Measurements from ENCODE around the gene TRPM3. TPM values are rescaled to one million over a fixed set of nuclear protein-coding genes. Genes with fewer than 3 reads are reported as not detected.

The TRPM3 gene
- total and polyA plus RNA-seq, 12 donors = 0.27 to 5.3 (median 1.8) TPM

DNA sequence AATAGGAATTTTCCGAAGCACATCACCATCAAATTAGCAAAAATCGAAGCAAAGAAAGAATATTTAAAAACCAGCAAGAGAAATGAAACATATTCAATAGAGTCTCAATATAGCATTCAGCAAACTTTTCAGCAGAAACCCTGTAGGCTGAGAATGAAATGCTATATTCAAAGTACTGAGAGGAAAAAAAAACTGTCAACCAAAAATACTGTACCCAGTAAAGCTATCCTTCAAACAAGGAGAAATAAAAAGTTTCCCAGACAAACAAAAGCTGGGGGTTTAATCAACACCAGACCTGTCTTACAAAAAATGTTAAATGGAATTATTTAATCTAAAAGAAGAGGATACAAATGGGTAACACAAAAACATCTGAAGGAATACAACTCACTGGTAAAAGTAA lies 116.0 kb downstream of the TRPM3 start:
- WGBS, 4 donors = 90 to 96% (median 92%) methylated on average over 2 of the region's 2 CpGs
- Histone ChIP-seq H3K4me1 (replicated peaks in 1 of 2) (no peaks in the 10 kb centered on the region), H3K36me3 (replicated peaks in 1 of 2) (no peaks in the 10 kb centered on the region), H3K4me3 (no peak overlapping the region), H3K27me3 (no peaks in the 10 kb centered on the region), H3K27ac (no peak overlapping the region), H3K9me3 (replicated peaks in 1 of 3) (peaks cover 0 to 13% (median 8%) of the 10 kb centered on the region in 3 donors)
- TF ChIP-seq POLR2A (IDR thresholded peaks at IDR 0.05) = no peak
- TF ChIP-seq, protein P1, sequence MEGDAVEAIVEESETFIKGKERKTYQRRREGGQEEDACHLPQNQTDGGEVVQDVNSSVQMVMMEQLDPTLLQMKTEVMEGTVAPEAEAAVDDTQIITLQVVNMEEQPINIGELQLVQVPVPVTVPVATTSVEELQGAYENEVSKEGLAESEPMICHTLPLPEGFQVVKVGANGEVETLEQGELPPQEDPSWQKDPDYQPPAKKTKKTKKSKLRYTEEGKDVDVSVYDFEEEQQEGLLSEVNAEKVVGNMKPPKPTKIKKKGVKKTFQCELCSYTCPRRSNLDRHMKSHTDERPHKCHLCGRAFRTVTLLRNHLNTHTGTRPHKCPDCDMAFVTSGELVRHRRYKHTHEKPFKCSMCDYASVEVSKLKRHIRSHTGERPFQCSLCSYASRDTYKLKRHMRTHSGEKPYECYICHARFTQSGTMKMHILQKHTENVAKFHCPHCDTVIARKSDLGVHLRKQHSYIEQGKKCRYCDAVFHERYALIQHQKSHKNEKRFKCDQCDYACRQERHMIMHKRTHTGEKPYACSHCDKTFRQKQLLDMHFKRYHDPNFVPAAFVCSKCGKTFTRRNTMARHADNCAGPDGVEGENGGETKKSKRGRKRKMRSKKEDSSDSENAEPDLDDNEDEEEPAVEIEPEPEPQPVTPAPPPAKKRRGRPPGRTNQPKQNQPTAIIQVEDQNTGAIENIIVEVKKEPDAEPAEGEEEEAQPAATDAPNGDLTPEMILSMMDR (IDR thresholded peaks at IDR 0.05) = no peak
- DNase-seq = no peak
- intact Hi-C loops (cut with DNase I) = loop anchor here in 1 of 2 donors (10.0 kb wide), 1 partner anchor 371 kb away; no protein-coding TSS in a partner anchor

DNA sequence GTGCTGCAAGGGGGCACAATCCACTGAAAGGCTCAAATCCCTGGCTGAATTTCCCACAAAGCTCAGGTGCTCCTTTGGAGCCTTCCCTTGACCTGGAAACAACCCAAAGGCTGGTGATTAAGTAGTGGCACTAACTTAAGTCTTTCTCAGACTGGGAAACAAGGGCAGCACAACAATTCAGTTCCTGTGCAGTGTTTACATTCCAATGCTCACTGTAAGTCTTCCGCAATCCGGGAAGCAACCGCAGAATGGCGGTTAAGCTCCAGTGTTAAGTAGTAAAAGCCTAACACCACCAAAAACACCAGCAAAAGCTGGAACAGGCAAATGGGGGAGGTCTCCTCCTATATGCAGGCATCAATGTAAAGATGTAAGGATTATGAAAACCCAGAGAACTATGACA lies 117.2 kb downstream of the TRPM3 start:
- Histone ChIP-seq H3K36me3 (replicated peaks in 1 of 2) (no peaks in the 10 kb centered on the region), H3K9me3 (replicated peaks in 1 of 3) (peaks cover 0 to 13% (median 8%) of the 10 kb centered on the region in 3 donors), H3K4me3 (no peak overlapping the region), H3K27ac (no peak overlapping the region), H3K27me3 (no peaks in the 10 kb centered on the region), H3K4me1 (replicated peaks in 1 of 2) (no peaks in the 10 kb centered on the region)
- TF ChIP-seq POLR2A (IDR thresholded peaks at IDR 0.05) = no peak
- TF ChIP-seq, protein P1 (IDR thresholded peaks at IDR 0.05) = no peak
- no peak for DNase-seq
- WGBS, 4 donors = 95 to 98% (median 96%) methylated on average over 4 of the region's 4 CpGs
- intact Hi-C loops (cut with DNase I) = loop anchor here in 1 of 2 donors (10.0 kb wide), 1 partner anchor 369 kb away; no protein-coding TSS in a partner anchor

DNA sequence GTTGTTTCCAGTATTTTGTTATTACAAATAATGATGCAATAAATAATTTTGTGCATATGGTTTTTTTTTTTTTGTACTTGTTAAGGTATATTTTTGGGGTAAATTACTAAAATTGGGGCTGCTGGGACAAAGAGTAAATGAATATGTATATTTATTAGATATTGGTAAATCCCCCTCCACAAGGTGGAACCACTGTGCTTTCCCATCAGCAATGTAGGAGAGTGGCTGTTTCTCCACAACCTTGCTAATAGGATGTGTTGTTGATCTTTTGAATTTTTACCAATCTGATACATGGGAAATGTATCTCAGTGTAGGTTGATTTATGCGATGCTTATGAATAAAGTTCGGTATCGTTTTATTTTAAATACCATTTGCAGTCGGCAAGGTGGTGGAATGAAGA lies 118.1 kb downstream of the TRPM3 start:
- 95 to 99% (median 97%) methylated on average over 4 of the region's 4 CpGs for WGBS, 4 donors
- intact Hi-C loops (cut with DNase I) = loop anchor here in 1 of 2 donors (10.0 kb wide), 1 partner anchor 369 kb away; no protein-coding TSS in a partner anchor

DNA sequence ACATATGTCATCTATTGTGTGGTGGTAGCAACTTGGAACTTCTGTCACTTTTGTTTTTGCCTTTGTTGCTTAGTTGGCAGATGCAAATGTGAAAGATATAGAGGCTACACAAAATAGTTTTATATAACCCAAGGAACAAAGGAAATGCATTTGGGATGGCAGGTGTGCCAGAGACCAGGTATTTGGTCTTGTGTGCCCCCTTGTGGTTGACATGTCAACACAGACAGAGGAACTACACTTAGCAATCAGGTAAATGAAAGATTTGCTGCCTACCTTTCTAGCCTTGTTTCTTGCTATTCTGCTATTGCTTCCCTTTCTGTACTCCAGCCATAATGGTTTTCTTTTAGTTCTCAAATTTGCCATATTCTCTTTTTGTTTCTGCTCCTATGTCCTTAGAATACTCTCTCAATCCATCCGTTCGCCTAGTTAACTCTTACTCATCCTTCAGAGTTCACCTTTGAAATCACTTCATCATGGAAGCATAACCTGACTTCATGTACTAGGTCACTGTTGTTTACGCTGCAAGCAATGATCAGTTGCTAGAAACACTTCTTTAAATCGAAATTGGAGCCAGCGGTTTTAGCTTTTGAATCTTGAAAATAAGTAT lies 119.5 kb downstream of the TRPM3 start:
- intact Hi-C loops (cut with DNase I) = loop anchor here in 1 of 2 donors (10.0 kb wide), 1 partner anchor 367 kb away; no protein-coding TSS in a partner anchor
- no peak for TF ChIP-seq POLR2A (IDR thresholded peaks at IDR 0.05)
- TF ChIP-seq, protein P1 (IDR thresholded peaks at IDR 0.05) = peak in 5 of 6 experiments; percentile 23 to 58 (median 54)
- H3K4me3 ChIP-seq = no peak overlapping the region
- peaks cover 0 to 13% (median 8%) of the 10 kb centered on the region in 3 donors for H3K9me3 ChIP-seq (replicated peaks in 1 of 3)
- no peaks in the 10 kb centered on the region for H3K36me3 ChIP-seq (replicated peaks in 1 of 2)
- no peak overlapping the region for H3K27ac ChIP-seq
- DNase-seq = peak in 5 of 7 donors; percentile 23 to 53 (median 33)
- no peaks in the 10 kb centered on the region for H3K4me1 ChIP-seq (replicated peaks in 1 of 2)
- 64 to 73% (median 68%) methylated on average over 5 of the region's 5 CpGs for WGBS, 4 donors
- H3K27me3 ChIP-seq = no peaks in the 10 kb centered on the region

More for the DNA sequence above, 118.1 kb downstream of the TRPM3 start:
- DNase-seq = no peak
- Histone ChIP-seq H3K4me3 (no peak overlapping the region), H3K9me3 (replicated peaks in 1 of 3) (peaks cover 0 to 13% (median 8%) of the 10 kb centered on the region in 3 donors), H3K4me1 (replicated peaks in 1 of 2) (no peaks in the 10 kb centered on the region), H3K27me3 (no peaks in the 10 kb centered on the region), H3K36me3 (replicated peaks in 1 of 2) (no peaks in the 10 kb centered on the region), H3K27ac (no peak overlapping the region)
- TF ChIP-seq, protein P1 (IDR thresholded peaks at IDR 0.05) = no peak
- TF ChIP-seq POLR2A (IDR thresholded peaks at IDR 0.05) = no peak

Measured in adrenal gland (tissue), 12 donors.